ENCODE results near the gene ZSCAN9.

ZSCAN9 gene

DNA sequence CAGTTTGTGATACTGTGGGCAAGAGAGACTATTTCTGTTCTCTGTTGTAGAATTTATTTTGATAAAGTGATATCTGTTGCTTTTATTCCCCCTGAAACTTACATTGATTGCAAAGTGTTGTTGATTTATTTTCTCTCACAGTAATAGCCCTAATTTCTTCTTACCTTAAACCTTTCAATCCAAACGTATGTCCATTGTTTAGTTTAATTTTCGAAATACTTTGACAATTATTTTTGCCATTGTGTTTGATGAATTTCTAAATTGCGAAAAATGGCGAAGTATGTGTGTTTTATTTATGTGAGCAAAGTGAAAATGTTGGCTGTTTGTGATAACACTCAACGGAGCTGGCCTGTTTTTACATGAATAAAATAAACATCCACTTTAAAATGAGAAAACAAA is 41.5 kb downstream of the ZSCAN9 start:
- H3K4me3 ChIP-seq (replicated peaks in 1 of 2; ENCODE audit: low read depth in 2 of 2, low read length in 2 of 2): peak overlapping the region; percentile 52 to 72
- DNase-seq (ENCODE audit: low read depth in 2 of 2): no peak
- no peak for TF ChIP-seq CTCF (IDR thresholded peaks at IDR 0.05; ENCODE audit: low read depth, low read length)

DNA sequence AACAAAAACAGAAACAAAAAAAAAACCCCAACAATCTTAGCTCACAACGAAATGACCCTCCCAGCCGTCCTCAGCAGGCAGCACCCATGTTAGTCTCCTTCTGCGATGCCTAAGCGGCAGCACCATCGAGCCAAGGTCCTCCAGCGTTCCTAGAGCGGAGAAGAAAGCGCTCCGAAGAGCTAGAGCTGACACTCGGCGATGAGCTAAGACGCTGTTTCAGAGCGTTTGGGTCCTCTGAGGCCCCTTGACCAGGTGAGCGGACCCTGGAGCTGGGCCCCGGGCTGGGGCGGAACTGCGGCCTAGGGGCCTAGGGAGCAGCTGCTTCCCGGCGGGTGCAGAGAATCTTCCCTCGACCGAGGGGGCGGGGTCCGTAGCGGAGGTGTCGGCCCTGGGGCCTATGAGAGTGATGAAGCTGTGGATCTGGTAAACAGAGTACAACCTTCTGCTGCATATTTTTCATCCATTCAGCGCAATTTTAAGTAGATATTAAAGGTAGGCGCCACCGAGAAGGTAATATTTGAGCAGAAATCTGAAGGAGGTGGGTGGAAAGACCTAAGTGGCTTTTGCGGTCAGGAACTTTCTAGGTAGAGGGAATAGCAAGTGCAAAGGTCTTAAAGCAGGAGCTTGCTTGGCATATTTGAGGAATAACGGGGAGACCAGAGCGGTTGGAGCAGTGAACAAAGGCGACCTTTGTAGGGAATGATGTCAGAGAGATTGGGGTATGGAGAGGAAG is 42.1 kb downstream of the ZSCAN9 start, which contains the start of gene ZSCAN26:
Gene ZSCAN26, plus strand, starts transcription at position 182 of the 733 bp plus-strand sequence. CDS start 4,777 bp downstream, outside the sequence.
- H3K4me3 ChIP-seq (replicated peaks in 1 of 2; ENCODE audit: low read depth in 2 of 2, low read length in 2 of 2): peak within 1 kb of the TSS; percentile 52 to 72
- peak; percentile 91 to 93 for DNase-seq (ENCODE audit: low read depth in 2 of 2)
- no peak for TF ChIP-seq CTCF (IDR thresholded peaks at IDR 0.05; ENCODE audit: low read depth, low read length)

GRCh38 chr6:28267695-28268059 is 42.6 kb downstream of the ZSCAN9 start:
- peak overlapping the region; percentile 52 to 72 for H3K4me3 ChIP-seq (replicated peaks in 1 of 2; ENCODE audit: low read depth in 2 of 2, low read length in 2 of 2)
- DNase-seq (ENCODE audit: low read depth in 2 of 2): no peak
- no peak for TF ChIP-seq CTCF (IDR thresholded peaks at IDR 0.05; ENCODE audit: low read depth, low read length)

GRCh38 chr6:28269492-28269891 is 44.4 kb downstream of the ZSCAN9 start:
- no peak overlapping the region for H3K4me3 ChIP-seq (replicated peaks in 1 of 2; ENCODE audit: low read depth in 2 of 2, low read length in 2 of 2)
- no peak for TF ChIP-seq CTCF (IDR thresholded peaks at IDR 0.05; ENCODE audit: low read depth, low read length)
- peak; percentile 79 to 94 for DNase-seq (ENCODE audit: low read depth in 2 of 2)

DNA sequence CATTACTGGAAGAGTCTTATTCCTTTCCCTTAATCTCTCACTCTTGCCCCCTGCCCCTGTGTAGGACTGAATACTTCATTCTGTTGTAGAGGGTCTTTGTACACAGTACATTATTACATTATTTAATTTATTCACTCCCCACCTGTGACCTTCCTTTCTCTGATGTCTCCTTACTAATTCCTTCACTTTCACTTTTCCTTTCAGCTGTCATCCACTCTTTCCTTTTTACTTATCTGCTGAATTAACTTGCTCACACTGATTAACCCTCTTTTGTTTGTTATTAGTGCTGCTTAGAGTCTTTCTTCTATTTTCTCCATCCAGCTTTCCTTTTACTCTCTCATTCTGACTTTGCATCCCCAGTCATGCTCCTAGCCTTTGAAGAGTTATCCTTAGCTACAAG is 49.8 kb downstream of the ZSCAN9 start:
- no peak for TF ChIP-seq CTCF (IDR thresholded peaks at IDR 0.05; ENCODE audit: low read depth, low read length)
- DNase-seq (ENCODE audit: low read depth in 2 of 2): no peak
- H3K4me3 ChIP-seq (replicated peaks in 1 of 2; ENCODE audit: low read depth in 2 of 2, low read length in 2 of 2): no peak overlapping the region

- no peak overlapping the region for H3K4me3 ChIP-seq (replicated peaks in 1 of 2; ENCODE audit: low read depth in 2 of 2, low read length in 2 of 2)
- TF ChIP-seq CTCF (IDR thresholded peaks at IDR 0.05; ENCODE audit: low read depth, low read length): no peak
- no peak for DNase-seq (ENCODE audit: low read depth in 2 of 2)
These were observed 52.7 kb downstream of the ZSCAN9 start for GRCh38 chr6:28277746-28278145.

Data from cardiac fibroblast (primary cell).